Measurements from ENCODE around the gene TMEM204. TPM values are rescaled to one million over a fixed set of nuclear protein-coding genes. Genes with fewer than 3 reads are reported as not detected.

TMEM204 gene
- total and polyA plus RNA-seq, 4 donors: 24.7 to 116 (median 40.4) TPM

GRCh38 chr16:1509307-1510221 lies 23.9 kb upstream of the TMEM204 start:
- H3K4me1 ChIP-seq (ENCODE audit: control insufficient read depth in 5 of 5, insufficient read depth in 5 of 5, low read length in 5 of 5): peaks cover 0 to 21% (median 3%) of the 10 kb centered on the region in 5 donors
- no peak for TF ChIP-seq CTCF (IDR thresholded peaks at IDR 0.05; ENCODE audit: control extremely low read depth, extremely low read depth)
- peak overlapping the region; percentile 66 to 83 for H3K27ac ChIP-seq (ENCODE audit: low read depth in 1 of 2, low read length in 1 of 2)
- peaks cover 0 to 4% (median under 1%) of the 10 kb centered on the region in 4 donors for H3K9me3 ChIP-seq (ENCODE audit: control insufficient read depth in 4 of 4, insufficient read depth in 3 of 4, low read length in 3 of 4)
- peaks cover 0 to 48% (median 9%) of the 10 kb centered on the region in 4 donors for H3K36me3 ChIP-seq (ENCODE audit: control insufficient read depth in 4 of 4, insufficient read depth in 4 of 4, low read length in 4 of 4)
- no peak for ATAC-seq (ENCODE audit: insufficient read depth, low FRiP score)
- no peak overlapping the region for H3K9ac ChIP-seq (ENCODE audit: insufficient read depth in 1 of 2, low read length in 2 of 2)
- no peaks in the 10 kb centered on the region for H3K27me3 ChIP-seq (ENCODE audit: control insufficient read depth in 3 of 3, insufficient read depth in 3 of 3, low read length in 2 of 3)
- 69 to 81% methylated on average over 44 of the region's 44 CpGs for WGBS, 2 donors
- no peak overlapping the region for H3K4me3 ChIP-seq
- peak in 1 of 3 donors; percentile 43 for DNase-seq

GRCh38 chr16:1510272-1510671 lies 23.2 kb upstream of the TMEM204 start:
- WGBS, 2 donors: 79 to 86% methylated on average over 10 of the region's 10 CpGs
- Histone ChIP-seq H3K9ac (ENCODE audit: insufficient read depth in 1 of 2, low read length in 2 of 2) (no peak overlapping the region), H3K4me1 (ENCODE audit: control insufficient read depth in 5 of 5, insufficient read depth in 5 of 5, low read length in 5 of 5) (peaks cover 0 to 21% (median 3%) of the 10 kb centered on the region in 5 donors), H3K27me3 (ENCODE audit: control insufficient read depth in 3 of 3, insufficient read depth in 3 of 3, low read length in 2 of 3) (no peaks in the 10 kb centered on the region), H3K27ac (ENCODE audit: low read depth in 1 of 2, low read length in 1 of 2) (peak overlapping the region; percentile 66 to 83), H3K36me3 (ENCODE audit: control insufficient read depth in 4 of 4, insufficient read depth in 4 of 4, low read length in 4 of 4) (peaks cover 0 to 45% (median 10%) of the 10 kb centered on the region in 4 donors), H3K9me3 (ENCODE audit: control insufficient read depth in 4 of 4, insufficient read depth in 3 of 4, low read length in 3 of 4) (peaks cover 0 to 4% (median under 1%) of the 10 kb centered on the region in 4 donors), H3K4me3 (no peak overlapping the region)
- no peak for TF ChIP-seq CTCF (IDR thresholded peaks at IDR 0.05; ENCODE audit: control extremely low read depth, extremely low read depth)
- DNase-seq: no peak
- ATAC-seq (ENCODE audit: insufficient read depth, low FRiP score): no peak

GRCh38 chr16:1510941-1511351 lies 22.5 kb upstream of the TMEM204 start:
- H3K4me1 ChIP-seq (ENCODE audit: control insufficient read depth in 5 of 5, insufficient read depth in 5 of 5, low read length in 5 of 5): peaks cover 0 to 21% (median 3%) of the 10 kb centered on the region in 5 donors
- ATAC-seq (ENCODE audit: insufficient read depth, low FRiP score) (no peak), DNase-seq (no peak)
- H3K27me3 ChIP-seq (ENCODE audit: control insufficient read depth in 3 of 3, insufficient read depth in 3 of 3, low read length in 2 of 3): no peaks in the 10 kb centered on the region
- 93 to 96% methylated on average over 26 of the region's 26 CpGs for WGBS, 2 donors
- peaks cover 0 to 4% (median under 1%) of the 10 kb centered on the region in 4 donors for H3K9me3 ChIP-seq (ENCODE audit: control insufficient read depth in 4 of 4, insufficient read depth in 3 of 4, low read length in 3 of 4)
- no peak overlapping the region for H3K27ac ChIP-seq (ENCODE audit: low read depth in 1 of 2, low read length in 1 of 2)
- H3K36me3 ChIP-seq (ENCODE audit: control insufficient read depth in 4 of 4, insufficient read depth in 4 of 4, low read length in 4 of 4): peaks cover 0 to 40% (median 10%) of the 10 kb centered on the region in 4 donors
- H3K4me3 ChIP-seq: no peak overlapping the region
- no peak overlapping the region for H3K9ac ChIP-seq (ENCODE audit: insufficient read depth in 1 of 2, low read length in 2 of 2)
- no peak for TF ChIP-seq CTCF (IDR thresholded peaks at IDR 0.05; ENCODE audit: control extremely low read depth, extremely low read depth)

Measured in lung (tissue), 12 donors.